Hepatocyte (in vitro differentiated cells): ENCODE results near the gene YPEL4.

ENCODE experiments used
- CTCF ChIP-seq: fragments of 200-600 bp; sonication (generic); IDR thresholded peaks from 2 replicates; pipeline ENCODE4 v1.5.1; 2016; ENCODE audit warnings: antibody characterized with exemption, mild to moderate bottlenecking; ENCODE audit not compliant: poor library complexity
- EZH2 ChIP-seq: fragments of 200-600 bp; sonication (generic); IDR thresholded peaks from 2 replicates; pipeline ENCODE4 v1.6.1; 2016; ENCODE audit warnings: antibody characterized with exemption, mild to moderate bottlenecking, borderline replicate concordance
- EZH2phosphoT487 ChIP-seq: fragments of 200-600 bp; sonication (generic); IDR thresholded peaks from one replicate; pipeline ENCODE4 v1.6.1; 2018; ENCODE audit warnings: antibody characterized with exemption, mild to moderate bottlenecking, low read depth, moderate library complexity; ENCODE audit not compliant: unreplicated experiment, severe bottlenecking

DNA sequence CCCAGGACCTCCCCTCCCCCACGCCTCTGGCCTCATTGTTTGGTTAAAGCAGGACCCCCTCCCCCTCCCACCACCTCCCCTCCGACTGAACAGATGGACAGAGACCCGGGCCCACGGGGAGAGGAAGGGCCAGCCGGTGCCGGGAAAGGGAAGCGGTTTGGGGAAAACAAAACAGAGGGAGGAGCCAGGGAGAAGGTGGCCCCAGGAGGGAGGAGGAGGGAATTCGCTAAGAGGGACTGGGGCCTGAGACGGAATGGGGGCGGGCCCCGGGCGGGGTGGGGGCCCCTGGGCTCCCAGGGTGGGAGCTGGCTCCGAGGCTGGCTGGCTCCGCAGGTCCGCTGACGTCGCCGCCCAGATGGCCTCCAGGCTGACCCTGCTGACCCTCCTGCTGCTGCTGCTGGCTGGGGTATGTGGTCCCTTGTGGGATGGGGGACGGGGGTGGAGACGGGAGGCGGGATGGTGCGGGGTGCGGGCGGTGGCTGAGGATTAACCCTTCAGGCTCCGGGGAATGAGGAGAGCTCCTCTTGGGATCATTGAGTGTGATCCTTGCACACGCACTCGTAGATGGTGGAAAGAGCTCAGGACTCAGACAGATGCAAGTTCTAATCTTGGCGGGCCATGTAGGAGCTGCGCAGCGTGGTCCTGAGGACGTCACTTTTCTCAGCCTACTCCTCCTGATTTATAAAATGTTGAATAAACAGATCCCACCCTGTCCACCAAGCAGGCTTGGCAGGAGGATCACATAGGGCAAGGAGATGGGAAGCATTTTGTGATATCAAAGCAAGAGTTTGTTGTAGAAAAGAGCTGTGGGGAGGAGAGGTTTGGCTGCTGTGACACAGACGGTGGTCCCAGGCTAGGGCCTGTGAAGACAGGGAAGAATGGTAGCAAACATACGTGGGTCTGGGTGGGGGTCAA is 51.5 kb downstream of the YPEL4 start:
- TF ChIP-seq CTCF: no peak
- no peak for TF ChIP-seq EZH2
- TF ChIP-seq EZH2phosphoT487: no peak
